ACC112 (cell line): Measurements from ENCODE around the gene MYO7B.
A peak's percentile ranks its signal among the peaks of the same experiment; 100 is the strongest.

Experiments used
- H2AFZ ChIP-seq: fragments of 200-600 bp; sonication (generic); one replicate; pipeline ENCODE4 v1.6.0; 2017; ENCODE audit warnings: antibody characterized with exemption, low read length; ENCODE audit not compliant: unreplicated experiment
- H3K27ac ChIP-seq: fragments of 200-600 bp; sonication (generic); 2 replicates; pipeline ENCODE4 v1.5.1; 2014; ENCODE audit warnings: low read depth, mild to moderate bottlenecking, antibody characterized with exemption, low read length, moderate library complexity
- H3K27me3 ChIP-seq: fragments of 200-600 bp; sonication (generic); 2 replicates; pipeline ENCODE4 v1.6.1; 2014; ENCODE audit warnings: mild to moderate bottlenecking, antibody characterized with exemption, low read length, moderate library complexity, mixed read lengths; ENCODE audit not compliant: insufficient read depth
- H3K36me3 ChIP-seq: fragments of 200-600 bp; sonication (generic); 2 replicates; pipeline ENCODE4 v1.6.1; 2016; ENCODE audit warnings: mild to moderate bottlenecking, antibody characterized with exemption, low read length, moderate library complexity, mixed read lengths; ENCODE audit not compliant: insufficient read depth
- H3K4me1 ChIP-seq: fragments of 200-600 bp; sonication (generic); one replicate; pipeline ENCODE4 v1.6.1; 2016; ENCODE audit warnings: low read length, mixed read lengths; ENCODE audit not compliant: insufficient read depth, unreplicated experiment, control insufficient read depth
- H3K4me3 ChIP-seq: fragments of 200-600 bp; sonication (generic); 2 replicates; pipeline ENCODE4 v1.5.1; 2014; ENCODE audit warnings: mild to moderate bottlenecking, low read depth, low read length
- H3K79me2 ChIP-seq: fragments of 200-600 bp; sonication (generic); one replicate; pipeline ENCODE4 v1.6.0; 2016; ENCODE audit warnings: low read length; ENCODE audit not compliant: control insufficient read depth, unreplicated experiment, insufficient read depth

Gene MYO7B

GRCh38 chr2:127659408-127660290 is 124.2 kb downstream of the MYO7B start:
- Histone ChIP-seq H3K36me3 (0 out of 2 replicates have a peak, but pooled peaks cover 3% of the 10 kb centered on the region), H3K79me2 (no peaks in the 10 kb centered on the region), H2AFZ (no peak overlapping the region), H3K4me3 (no peak overlapping the region), H3K27ac (no peak overlapping the region), H3K4me1 (peaks cover 19% of the 10 kb centered on the region), H3K27me3 (peaks cover 3% of the 10 kb centered on the region; the same call in 1 of the 2 replicates)

GRCh38 chr2:127660291-127660578 is 124.8 kb downstream of the MYO7B start:
- Histone ChIP-seq H2AFZ (no peak overlapping the region), H3K36me3 (0 out of 2 replicates have a peak, but pooled peaks cover 3% of the 10 kb centered on the region), H3K4me1 (peaks cover 19% of the 10 kb centered on the region), H3K79me2 (no peaks in the 10 kb centered on the region), H3K27ac (no peak overlapping the region), H3K27me3 (peaks cover 3% of the 10 kb centered on the region; the same call in 1 of the 2 replicates), H3K4me3 (no peak overlapping the region)

GRCh38 chr2:127661072-127661649 is 125.7 kb downstream of the MYO7B start:
- no peaks in the 10 kb centered on the region for H3K79me2 ChIP-seq
- H3K4me1 ChIP-seq = peaks cover 19% of the 10 kb centered on the region
- no peak overlapping the region for H2AFZ ChIP-seq
- H3K27me3 ChIP-seq = peaks cover 3% of the 10 kb centered on the region; the same call in 1 of the 2 replicates
- H3K4me3 ChIP-seq = no peak overlapping the region
- peak overlapping the region; percentile 69 for H3K27ac ChIP-seq
- H3K36me3 ChIP-seq = 0 out of 2 replicates have a peak, but pooled peaks cover 3% of the 10 kb centered on the region

GRCh38 chr2:127661949-127662510 is 126.5 kb downstream of the MYO7B start:
- Histone ChIP-seq H3K27ac (peak overlapping the region; percentile 69), H3K4me1 (peaks cover 19% of the 10 kb centered on the region), H3K36me3 (0 out of 2 replicates have a peak, but pooled peaks cover 3% of the 10 kb centered on the region), H3K4me3 (no peak overlapping the region), H3K27me3 (peaks cover 3% of the 10 kb centered on the region; the same call in 1 of the 2 replicates), H3K79me2 (no peaks in the 10 kb centered on the region), H2AFZ (peak overlapping the region; percentile 49)

GRCh38 chr2:127662937-127663565 is 127.6 kb downstream of the MYO7B start:
- no peaks in the 10 kb centered on the region for H3K79me2 ChIP-seq
- H3K27me3 ChIP-seq = peaks cover 3% of the 10 kb centered on the region; the same call in 1 of the 2 replicates
- peaks cover 19% of the 10 kb centered on the region for H3K4me1 ChIP-seq

GRCh38 chr2:127663566-127664064 is 128.1 kb downstream of the MYO7B start:
- Histone ChIP-seq H3K4me1 (peaks cover 19% of the 10 kb centered on the region), H2AFZ (no peak overlapping the region), H3K4me3 (no peak overlapping the region), H3K27me3 (peaks cover 3% of the 10 kb centered on the region; the same call in 1 of the 2 replicates), H3K79me2 (no peaks in the 10 kb centered on the region), H3K27ac (no peak overlapping the region), H3K36me3 (0 out of 2 replicates have a peak, but pooled peaks cover 3% of the 10 kb centered on the region)

More at GRCh38 chr2:127662937-127663565, 127.6 kb downstream of the MYO7B start:
- H3K27ac ChIP-seq = no peak overlapping the region
- 0 out of 2 replicates have a peak, but pooled peaks cover 3% of the 10 kb centered on the region for H3K36me3 ChIP-seq
- no peak overlapping the region for H2AFZ ChIP-seq
- no peak overlapping the region for H3K4me3 ChIP-seq

- Histone ChIP-seq H3K79me2 (no peaks in the 10 kb centered on the region), H3K36me3 (0 out of 2 replicates have a peak, but pooled peaks cover 3% of the 10 kb centered on the region), H3K4me1 (peaks cover 19% of the 10 kb centered on the region), H3K4me3 (no peak overlapping the region), H3K27ac (no peak overlapping the region), H3K27me3 (peaks cover 3% of the 10 kb centered on the region; the same call in 1 of the 2 replicates), H2AFZ (no peak overlapping the region)
Measured at GRCh38 chr2:127664065-127664894, 128.8 kb downstream of the MYO7B start.

GRCh38 chr2:127664895-127665225 is 129.4 kb downstream of the MYO7B start:
- Histone ChIP-seq H3K4me3 (no peak overlapping the region), H3K79me2 (no peaks in the 10 kb centered on the region), H3K4me1 (peaks cover 19% of the 10 kb centered on the region), H3K27me3 (peaks cover 3% of the 10 kb centered on the region; the same call in 1 of the 2 replicates), H2AFZ (no peak overlapping the region), H3K36me3 (0 out of 2 replicates have a peak, but pooled peaks cover 3% of the 10 kb centered on the region), H3K27ac (no peak overlapping the region)

GRCh38 chr2:127665267-127665893 is 129.9 kb downstream of the MYO7B start:
- 0 out of 2 replicates have a peak, but pooled peaks cover 2% of the 10 kb centered on the region for H3K36me3 ChIP-seq

More at GRCh38 chr2:127665267-127665893, 129.9 kb downstream of the MYO7B start:
- Histone ChIP-seq H3K4me3 (no peak overlapping the region), H3K27ac (no peak overlapping the region), H3K4me1 (peaks cover 19% of the 10 kb centered on the region), H3K27me3 (peaks cover 3% of the 10 kb centered on the region; the same call in 1 of the 2 replicates), H3K79me2 (no peaks in the 10 kb centered on the region), H2AFZ (no peak overlapping the region)
